HCT116 (cell line): ENCODE measurements around the gene LDHA.

Experiments used
- CBX3 ChIP-seq: IDR thresholded peaks from 2 replicates; pipeline ENCODE4 v1.6.1; 2012; ENCODE audit warnings: low read depth
- EGR1 ChIP-seq: IDR thresholded peaks from 2 replicates; pipeline ENCODE4 v1.6.1; 2012; ENCODE audit warnings: low read depth
- EZH2 ChIP-seq: fragments of 200-600 bp; sonication (generic); IDR thresholded peaks from 2 replicates; pipeline ENCODE4 v1.6.1; 2017; ENCODE audit warnings: antibody characterized with exemption, mixed run types
- EZH2phosphoT487 ChIP-seq: fragments of 200-600 bp; IDR thresholded peaks from 2 replicates; pipeline ENCODE4 v1.6.1; 2018; ENCODE audit warnings: antibody characterized with exemption, borderline replicate concordance
- POLR2A ChIP-seq: IDR thresholded peaks from 2 replicates; pipeline ENCODE4 v1.7.0; 2011; ENCODE audit warnings: borderline replicate concordance; ENCODE audit not compliant: insufficient read depth, insufficient read length; ENCODE audit errors: extremely low read depth
- POLR2AphosphoS5 ChIP-seq: IDR thresholded peaks from 2 replicates; pipeline ENCODE4 v1.6.1; 2011; ENCODE audit warnings: mild to moderate bottlenecking, low read depth, low read length, moderate library complexity
- SIN3A ChIP-seq: IDR thresholded peaks from 2 replicates; pipeline ENCODE4 v1.6.1; 2012; ENCODE audit warnings: low read depth
- ZFX ChIP-seq: fragments of 450-650 bp; IDR thresholded peaks from 2 replicates; pipeline ENCODE4 v1.6.1; 2017
- ZNF274 ChIP-seq: fragments of 200-500 bp; sonication (Bioruptor generic); IDR thresholded peaks from 2 replicates; pipeline ENCODE4 v1.6.1; 2014; ENCODE audit warnings: mild to moderate bottlenecking, low read depth, low read length, inconsistent platforms
- TF ChIP-seq, protein P1 (sequence below), 3 experiments: fragments of 200-600 bp in 1 of 3; sonication (generic) in 1 of 3; IDR thresholded peaks in 2 of 3; conservative IDR thresholded peaks in 1 of 3; 2 replicates each; pipeline ENCODE4 v1.5.1; 2012 to 2017; ENCODE audit warnings: low read depth in 2 of 3, low read length in 2 of 3, antibody characterized with exemption in 1 of 3, borderline replicate concordance in 1 of 3, control low read depth in 1 of 3, mild to moderate bottlenecking in 1 of 3, mixed read lengths in 1 of 3, mixed run types in 1 of 3, moderate library complexity in 1 of 3; ENCODE audit not compliant: insufficient read depth in 1 of 3
- TF ChIP-seq, protein P2 (sequence below): IDR thresholded peaks from 2 replicates; pipeline ENCODE4 v1.6.1; 2012

DNA sequence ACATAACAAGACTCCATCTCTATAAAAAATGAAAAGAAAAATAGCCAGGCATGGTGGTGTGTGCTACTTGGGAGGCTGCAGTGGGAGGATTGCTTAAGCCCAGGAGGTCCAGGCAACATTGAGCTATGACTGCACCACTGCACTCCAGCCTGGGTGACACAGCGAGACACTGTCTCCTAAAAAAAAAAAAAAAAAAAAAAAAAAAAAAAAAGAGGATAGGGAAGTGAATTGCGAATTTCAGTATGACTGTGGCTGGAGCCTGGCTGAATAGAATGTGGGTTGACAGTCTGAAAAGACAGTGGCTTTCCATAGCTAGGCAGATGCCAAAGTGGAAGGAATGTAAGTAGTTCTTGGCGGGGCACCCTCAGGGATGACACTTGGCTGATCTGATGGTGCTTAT lies 54.9 kb downstream of the LDHA start:
- TF ChIP-seq, protein P1, sequence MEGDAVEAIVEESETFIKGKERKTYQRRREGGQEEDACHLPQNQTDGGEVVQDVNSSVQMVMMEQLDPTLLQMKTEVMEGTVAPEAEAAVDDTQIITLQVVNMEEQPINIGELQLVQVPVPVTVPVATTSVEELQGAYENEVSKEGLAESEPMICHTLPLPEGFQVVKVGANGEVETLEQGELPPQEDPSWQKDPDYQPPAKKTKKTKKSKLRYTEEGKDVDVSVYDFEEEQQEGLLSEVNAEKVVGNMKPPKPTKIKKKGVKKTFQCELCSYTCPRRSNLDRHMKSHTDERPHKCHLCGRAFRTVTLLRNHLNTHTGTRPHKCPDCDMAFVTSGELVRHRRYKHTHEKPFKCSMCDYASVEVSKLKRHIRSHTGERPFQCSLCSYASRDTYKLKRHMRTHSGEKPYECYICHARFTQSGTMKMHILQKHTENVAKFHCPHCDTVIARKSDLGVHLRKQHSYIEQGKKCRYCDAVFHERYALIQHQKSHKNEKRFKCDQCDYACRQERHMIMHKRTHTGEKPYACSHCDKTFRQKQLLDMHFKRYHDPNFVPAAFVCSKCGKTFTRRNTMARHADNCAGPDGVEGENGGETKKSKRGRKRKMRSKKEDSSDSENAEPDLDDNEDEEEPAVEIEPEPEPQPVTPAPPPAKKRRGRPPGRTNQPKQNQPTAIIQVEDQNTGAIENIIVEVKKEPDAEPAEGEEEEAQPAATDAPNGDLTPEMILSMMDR (IDR thresholded peaks at IDR 0.05 in 2 of 3, conservative IDR thresholded peaks at IDR 0.05 in 1 of 3; ENCODE audit: borderline replicate concordance in 1 of 3, insufficient read depth in 1 of 3, low read depth in 2 of 3, low read length in 2 of 3), result no peak
- TF ChIP-seq EZH2 (no peak), CBX3 (no peak), EZH2phosphoT487 (no peak), POLR2A (no peak), ZNF274 (no peak), EGR1 (no peak), ZFX (no peak), SIN3A (no peak), POLR2AphosphoS5 (no peak)
- TF ChIP-seq, protein P2, sequence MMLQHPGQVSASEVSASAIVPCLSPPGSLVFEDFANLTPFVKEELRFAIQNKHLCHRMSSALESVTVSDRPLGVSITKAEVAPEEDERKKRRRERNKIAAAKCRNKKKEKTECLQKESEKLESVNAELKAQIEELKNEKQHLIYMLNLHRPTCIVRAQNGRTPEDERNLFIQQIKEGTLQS, result no peak
